GM12875 (cell line): ENCODE data around the gene TCERG1L.

ENCODE experiments used
- H3K4me3 ChIP-seq: one replicate; pipeline ENCODE4 v1.5.1; 2011; ENCODE audit warnings: low read depth, low read length, control low read depth
- CTCF ChIP-seq: IDR thresholded peaks from 2 replicates; pipeline ENCODE4 v1.5.1; 2011; ENCODE audit warnings: low read depth, mild to moderate bottlenecking, control low read depth, inconsistent platforms, low read length, moderate library complexity, borderline replicate concordance; ENCODE audit not compliant: insufficient read depth

The TCERG1L gene

DNA sequence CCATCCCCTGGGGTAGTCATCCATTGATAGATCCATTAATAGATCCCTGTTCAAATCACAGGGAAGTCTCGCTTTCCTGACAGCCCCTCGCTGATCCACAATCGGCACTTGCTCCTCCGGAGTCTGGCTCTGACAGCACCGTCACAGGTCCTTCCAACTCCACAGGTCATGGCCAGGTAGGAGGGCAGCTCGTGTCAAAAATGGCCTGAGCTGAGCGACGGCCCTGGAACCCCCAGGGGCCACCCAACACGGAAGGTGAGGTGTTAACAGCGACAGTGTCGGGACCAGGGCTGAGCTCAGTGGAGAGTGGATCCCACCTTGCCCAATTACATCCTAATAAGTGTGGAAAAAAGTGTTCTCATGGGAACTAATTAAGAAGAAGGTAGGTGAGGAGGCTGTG lies 219.8 kb downstream of the TCERG1L start:
- H3K4me3 ChIP-seq, result no peak overlapping the region

DNA sequence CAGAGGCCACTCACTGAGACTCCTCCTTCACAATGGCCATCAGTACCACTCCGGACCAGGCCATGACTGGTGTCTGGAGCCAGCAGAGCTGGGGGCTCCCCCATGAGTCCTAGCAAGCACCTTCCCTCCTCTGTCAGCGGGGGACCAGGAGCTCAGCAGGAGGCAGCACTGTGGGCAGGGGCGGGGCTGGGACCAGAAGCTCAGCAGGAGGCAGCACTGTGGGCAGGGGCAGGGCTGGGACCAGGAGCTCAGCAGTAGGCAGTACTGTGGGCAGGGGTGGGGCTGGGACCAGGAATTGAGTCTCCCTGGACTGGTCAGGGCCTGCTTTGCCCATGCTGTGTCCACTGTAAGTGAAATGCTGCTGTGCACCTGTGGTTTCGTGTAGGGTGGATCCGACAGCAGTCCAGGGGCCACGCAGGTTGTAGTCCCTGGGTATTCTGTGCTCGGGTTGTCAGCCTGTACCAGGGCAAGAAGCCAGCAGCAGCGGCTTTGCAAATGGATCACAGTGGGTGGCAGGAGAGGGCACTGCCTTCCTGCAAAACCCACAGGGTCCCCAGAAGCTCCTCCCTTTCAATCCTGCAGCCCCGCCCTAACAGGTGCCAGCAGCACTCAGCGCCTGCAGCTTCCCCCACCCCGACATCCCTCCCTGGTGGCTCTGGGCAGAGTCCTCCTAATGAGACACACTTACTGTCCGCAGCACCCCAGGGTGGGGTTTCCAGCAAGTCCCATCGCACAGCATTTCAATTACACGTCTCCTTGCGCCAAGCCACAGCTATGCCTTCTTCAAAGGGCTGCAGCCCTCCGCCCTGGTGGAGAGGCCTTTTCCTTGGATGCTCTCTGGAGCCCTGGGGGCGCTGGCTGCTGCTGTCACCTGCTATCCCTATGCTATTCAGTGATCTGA lies 220.5 kb downstream of the TCERG1L start:
- TF ChIP-seq CTCF, result no peak
- no peak overlapping the region for H3K4me3 ChIP-seq

More for the DNA sequence above, 219.8 kb downstream of the TCERG1L start:
- no peak for TF ChIP-seq CTCF

DNA sequence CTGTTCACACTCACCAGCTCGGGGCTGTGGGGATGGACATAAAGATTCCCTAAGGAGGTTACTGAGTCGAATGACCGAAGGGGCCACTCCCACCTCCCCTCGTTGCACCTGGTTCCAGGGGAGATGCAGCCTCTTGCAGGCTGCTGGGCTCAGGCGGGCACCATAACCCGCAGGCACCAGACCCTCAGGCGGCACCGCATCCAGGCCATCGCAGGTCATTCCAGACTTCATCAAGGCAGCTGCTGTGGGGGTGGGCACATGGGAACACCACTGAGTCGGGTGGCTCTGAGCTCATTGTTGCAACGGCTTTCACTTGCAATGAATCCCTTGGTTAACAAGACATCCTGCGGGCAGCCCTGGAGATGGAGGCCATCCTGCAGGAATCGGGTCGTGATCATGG lies 221.7 kb downstream of the TCERG1L start:
- TF ChIP-seq CTCF, result no peak
- no peak overlapping the region for H3K4me3 ChIP-seq

DNA sequence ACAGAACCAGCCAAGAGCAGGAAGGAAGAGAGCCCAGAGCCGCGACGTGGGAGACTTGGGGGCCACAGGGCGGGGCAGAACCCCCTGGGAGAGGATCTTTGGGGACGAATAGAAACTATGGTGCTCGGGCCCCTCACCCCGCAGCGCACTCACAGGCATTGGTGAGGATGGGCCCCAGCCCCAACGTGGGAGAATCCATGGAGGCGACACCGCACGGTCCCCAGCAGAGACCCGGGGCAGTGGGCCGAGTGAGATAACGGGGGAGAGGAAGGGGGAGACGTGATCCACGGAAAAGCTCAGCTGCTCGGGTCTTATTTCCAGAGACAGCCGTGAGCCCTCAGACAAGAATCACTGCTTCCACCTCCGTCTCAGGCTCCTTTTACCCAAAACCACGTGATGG lies 222.4 kb downstream of the TCERG1L start:
- TF ChIP-seq CTCF, result no peak

DNA sequence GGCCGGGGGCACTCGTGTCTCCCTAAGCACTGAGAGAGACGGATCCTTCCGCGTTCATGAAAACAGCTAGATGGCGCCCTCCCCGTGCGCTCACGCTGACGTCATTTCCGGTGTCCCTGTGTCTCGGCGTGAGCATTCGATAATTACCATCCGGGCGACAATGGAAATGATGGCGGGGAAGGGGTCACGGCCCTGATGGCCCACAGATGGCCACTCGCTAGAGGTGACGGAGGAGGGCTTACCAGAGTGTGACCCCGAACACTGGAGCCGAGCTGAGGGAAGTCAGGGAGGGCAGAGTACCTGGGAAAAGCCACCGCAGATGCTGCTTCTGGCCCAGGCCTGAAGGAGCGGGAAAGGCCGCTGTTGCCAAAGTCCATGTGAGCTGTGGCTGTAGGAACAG lies 222.9 kb downstream of the TCERG1L start:
- no peak overlapping the region for H3K4me3 ChIP-seq
- TF ChIP-seq CTCF, result no peak

More for the DNA sequence above, 222.4 kb downstream of the TCERG1L start:
- H3K4me3 ChIP-seq, result no peak overlapping the region

- no peak overlapping the region for H3K4me3 ChIP-seq
- TF ChIP-seq CTCF, result no peak
Measured at GRCh38 chr10:131087464-131088215, 223.9 kb downstream of the TCERG1L start.
